ENCODE measurements around the gene FGF1. TPM values are rescaled to one million over a fixed set of nuclear protein-coding genes. Genes with fewer than 3 reads are reported as not detected.

FGF1 gene
- total RNA-seq, 4 donors from 2014 or later, result 0.51 to 5.7 (median 1.7) TPM; not detected in 1

Other genes starting within 250 kb of the FGF1 start
- gene ARHGAP26, start 84.3 kb upstream of the FGF1 start, total RNA-seq, result 10 to 100 TPM; 12.4 to 49.5 (median 31.8) TPM

Data from uterus (tissue), 4 donors.